Endodermal cell (in vitro differentiated cells): ENCODE data around the gene TYROBP. TPM values are rescaled to one million over a fixed set of nuclear protein-coding genes. Genes with fewer than 3 reads are reported as not detected.

ENCODE experiments used
- DNase-seq: peaks from one replicate; pipeline ENCODE4 v3.0.0-alpha.2; 2017
- H3K27ac ChIP-seq: 2 replicates; pipeline ENCODE4 v1.5.1; 2013; ENCODE audit warnings: mild to moderate bottlenecking, low read depth, low read length, moderate library complexity
- H3K27me3 ChIP-seq: 2 replicates; pipeline ENCODE4 v1.6.1; 2013; ENCODE audit warnings: mild to moderate bottlenecking, low read length, moderate library complexity; ENCODE audit not compliant: insufficient read depth, control insufficient read depth, poor library complexity, severe bottlenecking
- H3K36me3 ChIP-seq: 2 replicates; pipeline ENCODE4 v1.7.0; 2013; ENCODE audit warnings: mild to moderate bottlenecking, low read length, moderate library complexity; ENCODE audit not compliant: control insufficient read depth, insufficient read depth
- H3K4me1 ChIP-seq: one replicate; pipeline ENCODE4 v1.7.0; 2013; ENCODE audit warnings: low read length; ENCODE audit not compliant: control insufficient read depth, insufficient read depth
- H3K4me3 ChIP-seq: 2 replicates; pipeline ENCODE4 v1.5.1; 2013; ENCODE audit warnings: mild to moderate bottlenecking, low read length, moderate library complexity
- H3K9ac ChIP-seq: 2 replicates; pipeline ENCODE4 v1.6.1; 2013; ENCODE audit warnings: mild to moderate bottlenecking, low read length, moderate library complexity; ENCODE audit not compliant: poor library complexity, severe bottlenecking; ENCODE audit errors: extremely low read depth
- H3K9me3 ChIP-seq: 2 replicates; pipeline ENCODE4 v1.6.1; 2013; ENCODE audit warnings: mild to moderate bottlenecking, low read length, moderate library complexity; ENCODE audit not compliant: control insufficient read depth
- H3K27ac Mint-ChIP-seq: 2 replicates; pipeline ENCODE4 v1.8.0; 2020; ENCODE audit warnings: mixed read lengths
- H3K27me3 Mint-ChIP-seq: 2 replicates; pipeline ENCODE4 v1.8.0; 2021; ENCODE audit warnings: mild to moderate bottlenecking, mixed read lengths; ENCODE audit not compliant: insufficient read depth
- H3K36me3 Mint-ChIP-seq: 2 replicates; pipeline ENCODE4 v1.8.0; 2020; ENCODE audit warnings: low read depth, mixed read lengths
- H3K4me1 Mint-ChIP-seq: 2 replicates; pipeline ENCODE4 v1.8.0; 2020; ENCODE audit warnings: mixed read lengths
- H3K4me3 Mint-ChIP-seq: 2 replicates; pipeline ENCODE4 v1.8.0; 2020; ENCODE audit warnings: mild to moderate bottlenecking, moderate library complexity, mixed read lengths
- H3K9me3 Mint-ChIP-seq: 2 replicates; pipeline ENCODE4 v1.8.0; 2020; ENCODE audit warnings: mild to moderate bottlenecking, mixed read lengths
- CTCF ChIP-seq: fragments of 200-600 bp; sonication (generic); conservative IDR thresholded peaks from 2 replicates; pipeline ENCODE4 v1.5.0; 2021; ENCODE audit warnings: antibody characterized with exemption, mild to moderate bottlenecking
- WGBS, 2 experiments: methylation state at CpG; one replicate each; pipeline versions ENCODE4 v1.1.5 to v1.1.7; 2013; ENCODE audit warnings: missing lambda C conversion rate in 2 of 2, mixed read lengths in 1 of 2; ENCODE audit not compliant: insufficient coverage in 1 of 2, insufficient read length in 1 of 2; 5-methylcytosine and 5-hydroxymethylcytosine counted together
- total RNA-seq, 2 donors: library from RNA; stranded (reverse); fragmentation: NEBNext Ultra II Directional in 1 of 2; extraction: Animal tissue kit (Norgen Biotek cat#: 25700) in 1 of 2; gene quantifications; 2 replicates in 1 of 2; 3 replicates in 1 of 2; pipeline ENCODE4 v1.2.1, GENCODE V29; 2021

The TYROBP gene
- total RNA-seq, 2 donors from 2014 or later: not detected

- Histone ChIP-seq H3K36me3 (no peaks in the 10 kb centered on the region), H3K27ac (no peak overlapping the region), H3K4me1 (peaks cover 6% of the 10 kb centered on the region), H3K9me3 (no peaks in the 10 kb centered on the region), H3K9ac (no peak overlapping the region), H3K4me3 (peak overlapping the region; percentile 60), H3K27me3 (peaks cover 93% of the 10 kb centered on the region)
- Mint-ChIP-seq H3K9me3 (no peaks in the 10 kb centered on the region), H3K4me1 (peaks cover 11% of the 10 kb centered on the region), H3K4me3 (peak overlapping the region; percentile 57), H3K36me3 (no peaks in the 10 kb centered on the region), H3K27ac (no peak overlapping the region), H3K27me3 (peaks cover 83% of the 10 kb centered on the region)
- DNase-seq: peak; percentile 74
- WGBS, 2 experiments: 12 to 15% methylated on average over 19 to 24 of the region's 24 CpGs
- TF ChIP-seq CTCF: peak; percentile 40
Observed at GRCh38 chr19:35860436-35860817, 47.7 kb downstream of the TYROBP start.

- H3K27ac ChIP-seq: no peak overlapping the region
- H3K27ac Mint-ChIP-seq: no peak overlapping the region
- no peak for DNase-seq
- H3K4me1 Mint-ChIP-seq: peaks cover 11% of the 10 kb centered on the region
- H3K27me3 Mint-ChIP-seq: peaks cover 88% of the 10 kb centered on the region
- no peaks in the 10 kb centered on the region for H3K36me3 ChIP-seq
- no peak overlapping the region for H3K9ac ChIP-seq
- peaks cover 6% of the 10 kb centered on the region for H3K4me1 ChIP-seq
- no peaks in the 10 kb centered on the region for H3K36me3 Mint-ChIP-seq
- H3K4me3 ChIP-seq: no peak overlapping the region
- H3K9me3 ChIP-seq: no peaks in the 10 kb centered on the region
- 85% methylated on average over 2 to 4 of the region's 4 CpGs for WGBS, 2 experiments
- TF ChIP-seq CTCF: no peak
- H3K9me3 Mint-ChIP-seq: no peaks in the 10 kb centered on the region
- peaks cover 93% of the 10 kb centered on the region for H3K27me3 ChIP-seq
- H3K4me3 Mint-ChIP-seq: no peak overlapping the region
Observed at GRCh38 chr19:35859414-35859813, 48.7 kb downstream of the TYROBP start.

GRCh38 chr19:35858311-35858710 is 49.8 kb downstream of the TYROBP start:
- TF ChIP-seq CTCF: no peak
- WGBS, 2 experiments: 81 to 100% methylated on average over 2 to 6 of the region's 6 CpGs
- Histone ChIP-seq H3K4me1 (peaks cover 6% of the 10 kb centered on the region), H3K27me3 (peaks cover 99% of the 10 kb centered on the region), H3K27ac (no peak overlapping the region), H3K36me3 (no peaks in the 10 kb centered on the region), H3K9me3 (no peaks in the 10 kb centered on the region), H3K9ac (no peak overlapping the region), H3K4me3 (no peak overlapping the region)
- Mint-ChIP-seq H3K4me1 (peaks cover 11% of the 10 kb centered on the region), H3K9me3 (no peaks in the 10 kb centered on the region), H3K36me3 (no peaks in the 10 kb centered on the region), H3K4me3 (no peak overlapping the region), H3K27ac (no peak overlapping the region), H3K27me3 (peaks cover 89% of the 10 kb centered on the region)
- no peak for DNase-seq
